K562 (cell line): ENCODE measurements around the gene EMILIN1. TPM values are rescaled to one million over a fixed set of nuclear protein-coding genes. Genes with fewer than 3 reads are reported as not detected.
A peak's percentile ranks its signal among the peaks of the same experiment; 100 is the strongest.
"Not testable (repeated sequence)": the region's sequence is repeated elsewhere in the genome, so short reads cannot be mapped to it uniquely, and the experiment has no call there.

Source experiments
- ATAC-seq: fragments of 200-7000 bp; cut with Tn5 transposase; 3 replicates; pipeline ENCODE4 v1.9.1; 2020; ENCODE audit warnings: moderate library complexity
- BruUV-seq: library from RNA; stranded (reverse); fragments of 400-500 nt; replicated peaks from 2 replicates; lab custom pipeline; 2021; lab: Mats Ljungman, UMichigan
- CTCF ChIA-PET: fragments of 300-600 bp; formaldehyde crosslinking; extraction: SDS; loops from one replicate; lab custom pipeline; 2021; ENCODE audit warnings: low intra/inter-chr PET ratio; lab: Yijun Ruan, JAX
- POLR2A ChIA-PET: fragments of 300-600, 350-650 bp; sonication (Branson Sonifier 250); formaldehyde crosslinking; extraction: SDS; loops from one replicate; lab custom pipeline; 2021; ENCODE audit warnings: antibody characterized with exemption, inconsistent platforms; lab: Yijun Ruan, JAX
- DNase-seq, 4 experiments: peaks; one replicate each; pipeline versions ENCODE4 v3.0.0 to v3.0.0-alpha.2; 2011 to 2018; ENCODE audit warnings: low spot score in 3 of 4, mixed read lengths in 3 of 4; ENCODE audit errors: extremely low read depth in 1 of 4
- FAIRE-seq: peaks from 2 replicates; lab custom pipeline; 2011; peaks lifted over from hg19 to GRCh38; lab: Jason Lieb, UNC
- H2AFZ ChIP-seq: 2 replicates; pipeline ENCODE4 v1.6.0; 2011; ENCODE audit warnings: low read depth, low read length, control low read depth, inconsistent platforms
- H3K27ac ChIP-seq: fragments of 200-600 bp; 3 replicates; pipeline ENCODE4 v1.8.0; 2011; ENCODE audit warnings: low read depth, mild to moderate bottlenecking, control low read depth, inconsistent platforms, low read length, moderate library complexity, mixed read lengths; ENCODE audit errors: extremely low read depth
- H3K27me3 ChIP-seq, 2 experiments: fragments of 300-600 bp in 1 of 2; 2 replicates in 1 of 2; 3 replicates in 1 of 2; pipeline versions ENCODE4 v1.6.0 to v1.8.0; 2011; ENCODE audit warnings: inconsistent platforms in 2 of 2, low read length in 2 of 2, mild to moderate bottlenecking in 1 of 2, mixed read lengths in 1 of 2, moderate library complexity in 1 of 2; ENCODE audit not compliant: control insufficient read depth in 2 of 2, insufficient read depth in 2 of 2
- H3K36me3 ChIP-seq: fragments of 300-600 bp; 3 replicates; pipeline ENCODE4 v1.8.0; 2011; ENCODE audit warnings: mild to moderate bottlenecking, low read length, inconsistent platforms; ENCODE audit not compliant: control insufficient read depth, insufficient read depth
- H3K4me1 ChIP-seq, 2 experiments: fragments of 200-600 bp in 1 of 2; replicated peaks in 1 of 2; 2 replicates in 1 of 2; 3 replicates in 1 of 2; pipeline versions ENCODE4 v1.5.1 to v1.8.0; 2011; ENCODE audit warnings: inconsistent platforms in 2 of 2, low read length in 2 of 2, mild to moderate bottlenecking in 1 of 2, mixed read lengths in 1 of 2, moderate library complexity in 1 of 2; ENCODE audit not compliant: control insufficient read depth in 2 of 2, insufficient read depth in 2 of 2
- H3K4me2 ChIP-seq: 2 replicates; pipeline ENCODE4 v1.6.1; 2011; ENCODE audit warnings: low read length, control low read depth, inconsistent platforms, mixed read lengths; ENCODE audit not compliant: insufficient read depth
- H3K4me3 ChIP-seq: fragments of 200-600 bp; sonication (generic), shearing (Covaris generic); 2 replicates; pipeline ENCODE4 v1.5.1; 2016; ENCODE audit warnings: control low read depth, inconsistent platforms
- H3K79me2 ChIP-seq: fragments of 200-600 bp; 3 replicates; pipeline ENCODE4 v1.8.0; 2011; ENCODE audit warnings: low read length, inconsistent platforms; ENCODE audit not compliant: control insufficient read depth, insufficient read depth
- H3K9ac ChIP-seq, 2 experiments: 2 replicates each; pipeline versions ENCODE4 v1.6.0 to v1.6.1; 2011; ENCODE audit warnings: low read depth in 2 of 2, low read length in 2 of 2, control low read depth in 1 of 2, inconsistent platforms in 1 of 2, mild to moderate bottlenecking in 1 of 2, mixed read lengths in 1 of 2; ENCODE audit not compliant: insufficient read depth in 1 of 2
- H3K9me1 ChIP-seq: one replicate; pipeline ENCODE4 v1.6.0; 2011; ENCODE audit warnings: inconsistent platforms, mild to moderate bottlenecking, low read length, moderate library complexity; ENCODE audit not compliant: control insufficient read depth, insufficient read depth
- H3K9me3 ChIP-seq: replicated peaks from 2 replicates; pipeline ENCODE4 v1.5.1; 2011; ENCODE audit warnings: low read depth, low read length, inconsistent platforms; ENCODE audit not compliant: control insufficient read depth, insufficient read depth
- H4K20me1 ChIP-seq: replicated peaks from 2 replicates; pipeline ENCODE4 v1.6.1; 2011; ENCODE audit warnings: low read length, inconsistent platforms, mixed read lengths; ENCODE audit not compliant: control insufficient read depth, insufficient read depth
- ATF2 ChIP-seq: sonication (generic); formaldehyde crosslinking; IDR thresholded peaks from 2 replicates; pipeline ENCODE4 v1.8.1; 2022; ENCODE audit warnings: missing genetic modification reagents
- KLF1 ChIP-seq: fragments of 450-650 bp; IDR thresholded peaks from 2 replicates; pipeline ENCODE4 v1.6.1; 2016; ENCODE audit warnings: missing genetic modification characterization, missing compliant biosample characterization
- PTTG1 ChIP-seq: fragments of 450-650 bp; IDR thresholded peaks from 2 replicates; pipeline ENCODE4 v1.6.1; 2016; ENCODE audit warnings: low read depth, mild to moderate bottlenecking, missing genetic modification characterization, missing compliant biosample characterization
- SMARCA5 ChIP-seq: fragments of 450-650 bp; IDR thresholded peaks from 2 replicates; pipeline ENCODE4 v1.6.1; 2016
- SMARCB1 ChIP-seq: IDR thresholded peaks from 2 replicates; pipeline ENCODE4 v1.6.1; 2011; ENCODE audit warnings: improper control_type of control experiment, low read depth; ENCODE audit not compliant: insufficient read length
- SREBF2 ChIP-seq: sonication (generic); formaldehyde crosslinking; IDR thresholded peaks from 2 replicates; pipeline ENCODE4 v1.4.0; 2020; ENCODE audit warnings: mild to moderate bottlenecking, missing genetic modification reagents
- THRAP3 ChIP-seq: fragments of 450-650 bp; IDR thresholded peaks from 2 replicates; pipeline ENCODE4 v1.6.1; 2016; ENCODE audit warnings: mild to moderate bottlenecking, inconsistent platforms, borderline replicate concordance
- ZBED1 ChIP-seq: IDR thresholded peaks from 2 replicates; pipeline ENCODE4 v1.6.1; 2014
- WGBS: fragments of 100-300 bp; shearing (Covaris generic); methylation state at CpG from one replicate; pipeline ENCODE4 v1.1.6; 2016; ENCODE audit warnings: low coverage, mixed read lengths; ENCODE audit not compliant: insufficient coverage; ENCODE audit errors: missing lambda C conversion rate; 5-methylcytosine and 5-hydroxymethylcytosine counted together
- in situ Hi-C: fragments of 300-500 bp; cut with MboI; formaldehyde crosslinking; loops from 4 replicates; pipeline ENCODE4 v1.15.0; 2018; ENCODE audit warnings: inconsistent platforms, mixed read lengths
- intact Hi-C: fragments of 100-400 bp; cut with micrococcal nuclease; formaldehyde crosslinking; loops from 2 replicates; pipeline ENCODE4 v1.14.2; 2022
- polyA plus RNA-seq, 8 experiments: library from polyadenylated mRNA; depleted of rRNA in 4 of 8; stranded (reverse) in 5 of 8; unstranded in 3 of 8; fragments of >200 nt; fragmentation: Nextera tagmentation in 2 of 8; fragmentation: Illumina TruSeq in 1 of 8; extraction: Ambion mirVana in 2 of 8; extraction: Trizol in 1 of 8; gene quantifications; 2 replicates each; pipeline versions ENCODE4 v1.2.1 to v1.2.3, GENCODE V29; 2011 to 2014; ENCODE audit warnings: inconsistent platforms in 1 of 8, missing spikeins in 1 of 8
- total RNA-seq, 7 experiments: library from RNA; depleted of rRNA in 6 of 7; stranded (reverse); fragments of >200 nt in 6 of 7; fragmentation: Illumina TruSeq in 2 of 7; extraction: Trizol in 2 of 7; gene quantifications; 2 replicates each; pipeline versions ENCODE4 v1.2.1 to v1.2.3, GENCODE V29; 2011 to 2021; ENCODE audit warnings: low replicate concordance in 1 of 7
- TF ChIP-seq, protein P1 (sequence below): sonication (generic); formaldehyde crosslinking; IDR thresholded peaks from 2 replicates; pipeline ENCODE4 v1.8.0; 2022; ENCODE audit warnings: missing genetic modification reagents, mild to moderate bottlenecking, moderate library complexity, borderline replicate concordance
- TF ChIP-seq, protein P2 (sequence below): fragments of 450-650 bp; IDR thresholded peaks from 2 replicates; pipeline ENCODE4 v1.6.1; 2016
- TF ChIP-seq, protein P3 (sequence below): conservative IDR thresholded peaks from 2 replicates; pipeline ENCODE4 v1.6.1; 2011; ENCODE audit warnings: low read depth, mild to moderate bottlenecking, low read length; ENCODE audit not compliant: control insufficient read depth

The EMILIN1 gene
- total and polyA plus RNA-seq, 9 of the 15 experiments (the other 6 are each of a cell fraction or from before 2014, with no cell fraction given): 0.04 to 2.7 (median 0.54) TPM; not detected in 2

DNA sequence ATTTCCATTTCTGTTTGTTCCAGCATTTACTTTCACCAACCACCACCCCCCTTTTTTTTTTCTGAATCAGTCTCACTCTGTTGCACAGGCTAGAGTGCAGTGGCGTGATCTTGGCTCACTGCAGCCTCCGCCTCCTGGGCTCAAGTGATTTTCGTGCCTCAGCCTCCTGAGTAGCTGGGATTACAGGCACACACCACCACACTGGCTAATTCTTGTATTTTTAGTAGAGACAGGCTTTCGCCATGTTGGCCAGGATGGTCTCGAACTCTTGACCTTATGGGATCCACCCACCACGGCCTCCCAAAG is 2.9 kb upstream of the EMILIN1 start:
- CTCF ChIA-PET, H3K4me2 ChIP-seq, FAIRE-seq: not testable (repeated sequence)
- TF ChIP-seq, protein P1, sequence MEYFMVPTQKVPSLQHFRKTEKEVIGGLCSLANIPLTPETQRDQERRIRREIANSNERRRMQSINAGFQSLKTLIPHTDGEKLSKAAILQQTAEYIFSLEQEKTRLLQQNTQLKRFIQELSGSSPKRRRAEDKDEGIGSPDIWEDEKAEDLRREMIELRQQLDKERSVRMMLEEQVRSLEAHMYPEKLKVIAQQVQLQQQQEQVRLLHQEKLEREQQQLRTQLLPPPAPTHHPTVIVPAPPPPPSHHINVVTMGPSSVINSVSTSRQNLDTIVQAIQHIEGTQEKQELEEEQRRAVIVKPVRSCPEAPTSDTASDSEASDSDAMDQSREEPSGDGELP (CRISPR knock-in tag): peak; percentile 8; the same call in 1 of the 2 replicates
- TF ChIP-seq KLF1 (tag) (0 out of 2 replicates have a peak, but pooled peaks have one; percentile 41), SMARCA5 (0 out of 2 replicates have a peak, but pooled peaks have one; percentile 14)
- TF ChIP-seq, all 486 proteins: peak for 3; not testable (repeated sequence) for 483
- H3K9me3 ChIP-seq, DNase-seq, H3K27me3 ChIP-seq, BruUV-seq, H3K36me3 ChIP-seq, H3K9ac ChIP-seq, H3K79me2 ChIP-seq, H3K4me3 ChIP-seq, H3K9me1 ChIP-seq, H4K20me1 ChIP-seq, in situ Hi-C loops, intact Hi-C loops, ATAC-seq: not testable (repeated sequence)
- POLR2A ChIA-PET: interaction anchor here (1.4 kb wide), 1 partner anchor 10 kb away, joined by 4 read pairs; no protein-coding TSS in a partner anchor
- Histone ChIP-seq H3K4me1 (peaks cover 52 to 57% of the 10 kb centered on the region in 2 experiments), H2AFZ (peak overlapping the region; percentile 78), H3K27ac (peak overlapping the region; percentile 37; the same call in 1 of the 3 replicates)
- WGBS: 73% methylated on average over 5 of the region's 6 CpGs

DNA sequence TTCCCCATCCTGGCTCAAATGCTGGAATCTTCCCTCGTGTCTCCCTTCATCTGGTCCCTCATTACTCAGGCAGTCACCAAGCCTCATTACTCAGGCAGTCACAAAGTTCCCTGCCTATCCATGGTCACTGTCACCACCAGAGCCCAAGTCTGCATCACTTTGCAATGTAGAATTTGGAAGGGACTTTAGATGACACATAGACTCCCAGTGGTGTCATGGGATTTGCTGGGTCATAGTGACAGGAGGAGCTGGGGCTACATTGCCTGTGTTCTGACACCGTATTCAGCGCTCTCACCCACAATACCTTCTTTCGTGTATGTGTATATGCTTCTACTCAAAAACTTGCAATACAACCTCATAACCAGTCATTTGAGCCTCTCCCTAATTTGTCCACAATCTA is 2.1 kb upstream of the EMILIN1 start:
- 50% methylated on average over 3 of the region's 4 CpGs for WGBS
- ATAC-seq: no peak
- no TSS peak for BruUV-seq
- TF ChIP-seq, protein P2, sequence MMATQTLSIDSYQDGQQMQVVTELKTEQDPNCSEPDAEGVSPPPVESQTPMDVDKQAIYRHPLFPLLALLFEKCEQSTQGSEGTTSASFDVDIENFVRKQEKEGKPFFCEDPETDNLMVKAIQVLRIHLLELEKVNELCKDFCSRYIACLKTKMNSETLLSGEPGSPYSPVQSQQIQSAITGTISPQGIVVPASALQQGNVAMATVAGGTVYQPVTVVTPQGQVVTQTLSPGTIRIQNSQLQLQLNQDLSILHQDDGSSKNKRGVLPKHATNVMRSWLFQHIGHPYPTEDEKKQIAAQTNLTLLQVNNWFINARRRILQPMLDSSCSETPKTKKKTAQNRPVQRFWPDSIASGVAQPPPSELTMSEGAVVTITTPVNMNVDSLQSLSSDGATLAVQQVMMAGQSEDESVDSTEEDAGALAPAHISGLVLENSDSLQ: peak; percentile 54
- TF ChIP-seq ZBED1 (no peak), PTTG1 (tag) (no peak), SREBF2 (CRISPR knock-in tag) (no peak), THRAP3 (no peak), SMARCB1 (no peak), ATF2 (no peak)
- TF ChIP-seq, protein P3, sequence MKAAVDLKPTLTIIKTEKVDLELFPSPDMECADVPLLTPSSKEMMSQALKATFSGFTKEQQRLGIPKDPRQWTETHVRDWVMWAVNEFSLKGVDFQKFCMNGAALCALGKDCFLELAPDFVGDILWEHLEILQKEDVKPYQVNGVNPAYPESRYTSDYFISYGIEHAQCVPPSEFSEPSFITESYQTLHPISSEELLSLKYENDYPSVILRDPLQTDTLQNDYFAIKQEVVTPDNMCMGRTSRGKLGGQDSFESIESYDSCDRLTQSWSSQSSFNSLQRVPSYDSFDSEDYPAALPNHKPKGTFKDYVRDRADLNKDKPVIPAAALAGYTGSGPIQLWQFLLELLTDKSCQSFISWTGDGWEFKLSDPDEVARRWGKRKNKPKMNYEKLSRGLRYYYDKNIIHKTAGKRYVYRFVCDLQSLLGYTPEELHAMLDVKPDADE: no peak

More for the DNA sequence above, 2.1 kb upstream of the EMILIN1 start:
- Histone ChIP-seq H3K4me3 (no peak overlapping the region), H3K27ac (peak overlapping the region; percentile 37; the same call in 2 of the 3 replicates), H3K27me3 (no peaks in the 10 kb centered on the region), H3K79me2 (peaks cover 2% of the 10 kb centered on the region), H3K36me3 (no peaks in the 10 kb centered on the region), H2AFZ (peak overlapping the region; percentile 78), H3K9me3 (no peaks in the 10 kb centered on the region), H3K4me2 (peak overlapping the region; percentile 33; the same call in 1 of the 2 replicates), H3K4me1 (peaks cover 54 to 59% of the 10 kb centered on the region in 2 experiments), H3K9me1 (peaks cover 4% of the 10 kb centered on the region), H3K9ac (peak overlapping the region; percentile 29 to 61; a peak in 3 of 4 replicates), H4K20me1 (no peaks in the 10 kb centered on the region)
- intact Hi-C loops: no loop called here
- DNase-seq: peak in 2 of 4 experiments; percentile 60 to 64
- in situ Hi-C loops: no loop called here
- CTCF ChIA-PET: no interaction called here
- peak; percentile 89 for FAIRE-seq
- POLR2A ChIA-PET: interaction anchor here (0.6 to 1.4 kb wide), 4 partner anchors 10 to 180 kb away, joined by 3 to 5 read pairs (median 4); partner anchors contain the start of gene KHK
